Left renal pelvis (tissue), 4 donors: ENCODE measurements around the gene TGFBR3. TPM values are rescaled to one million over a fixed set of nuclear protein-coding genes. Genes with fewer than 3 reads are reported as not detected.

ENCODE experiments used
- DNase-seq, 4 donors: peaks; one replicate each; pipeline ENCODE4 v3.0.0-alpha.2; 2013; ENCODE audit warnings: low read depth in 4 of 4, low spot score in 3 of 4
- polyA plus RNA-seq, 4 donors: library from polyadenylated mRNA; unstranded; fragments of 120-200 nt; gene quantifications; one replicate each; pipeline ENCODE4 v1.2.1, GENCODE V29; 2013; ENCODE audit not compliant: insufficient read length in 4 of 4

TGFBR3 gene
- polyA plus RNA-seq, 4 donors = 95.6 to 129 (median 109) TPM

DNA sequence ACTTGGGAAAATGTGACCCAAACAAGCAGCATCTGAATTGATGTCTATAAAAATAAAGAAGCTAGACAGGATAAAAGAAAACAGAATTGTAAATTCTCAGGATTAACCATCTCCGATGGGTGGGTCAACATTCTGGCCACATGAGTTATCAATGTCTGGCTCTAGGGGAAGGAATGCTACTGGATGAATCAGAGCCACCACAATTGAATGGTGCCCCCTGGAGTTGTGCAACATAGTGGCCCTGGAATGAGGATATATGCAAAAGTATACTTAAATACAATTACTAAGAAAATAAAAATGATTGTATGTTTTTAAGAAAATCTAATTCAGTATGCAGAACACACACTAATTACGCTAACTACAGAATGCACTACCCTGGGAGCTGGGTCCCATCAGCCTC, 185.6 kb downstream of the TGFBR3 start:
- no peak for DNase-seq

GRCh38 chr1:91699339-91699974, 186.5 kb downstream of the TGFBR3 start:
- DNase-seq = no peak

DNA sequence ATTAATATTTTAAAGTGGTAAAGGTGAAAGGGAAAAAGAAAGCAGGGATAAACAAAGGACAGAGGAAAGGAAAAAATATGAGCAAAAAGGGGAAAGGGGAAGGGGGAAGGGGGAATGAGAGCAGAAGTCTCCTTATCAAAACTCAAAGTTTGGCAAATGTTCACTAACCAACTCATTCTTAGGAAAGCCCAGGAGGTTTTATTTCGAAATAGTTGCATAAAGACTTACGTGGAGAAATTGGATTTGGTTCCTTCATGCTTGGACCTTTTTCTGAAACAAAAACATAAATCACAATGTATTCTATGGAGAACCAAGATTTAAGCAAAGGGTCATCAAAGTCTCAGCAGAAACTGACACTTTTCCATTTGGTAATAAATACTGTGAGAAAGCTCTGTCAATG, 188.1 kb downstream of the TGFBR3 start:
- no peak for DNase-seq

- no peak for DNase-seq
Observed at GRCh38 chr1:91697416-91697815, 188.5 kb downstream of the TGFBR3 start.

DNA sequence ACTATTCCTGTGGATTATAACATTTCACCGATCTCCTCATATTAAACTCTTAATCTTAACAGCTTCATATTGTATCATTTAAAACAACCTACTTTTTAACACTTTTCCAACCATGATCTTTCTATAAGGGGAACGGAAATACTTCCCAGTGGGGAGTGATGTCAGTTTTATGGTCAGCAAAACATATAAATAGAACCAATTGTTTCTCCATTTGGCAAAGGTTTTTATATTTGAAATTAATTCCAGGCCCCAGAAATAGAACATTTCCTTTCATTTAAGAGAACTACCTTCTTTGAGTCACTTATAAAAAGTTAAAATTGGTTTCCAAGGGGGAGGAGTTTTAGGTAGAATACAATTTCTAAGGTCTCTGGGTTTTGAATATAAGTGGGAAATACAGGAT, 189.6 kb downstream of the TGFBR3 start:
- DNase-seq = no peak

- no peak for DNase-seq
Observed at GRCh38 chr1:91693557-91693956, 192.4 kb downstream of the TGFBR3 start.

GRCh38 chr1:91691525-91691924, 194.4 kb downstream of the TGFBR3 start:
- DNase-seq = no peak

GRCh38 chr1:91689641-91690481, 196.1 kb downstream of the TGFBR3 start:
- DNase-seq = no peak

DNA sequence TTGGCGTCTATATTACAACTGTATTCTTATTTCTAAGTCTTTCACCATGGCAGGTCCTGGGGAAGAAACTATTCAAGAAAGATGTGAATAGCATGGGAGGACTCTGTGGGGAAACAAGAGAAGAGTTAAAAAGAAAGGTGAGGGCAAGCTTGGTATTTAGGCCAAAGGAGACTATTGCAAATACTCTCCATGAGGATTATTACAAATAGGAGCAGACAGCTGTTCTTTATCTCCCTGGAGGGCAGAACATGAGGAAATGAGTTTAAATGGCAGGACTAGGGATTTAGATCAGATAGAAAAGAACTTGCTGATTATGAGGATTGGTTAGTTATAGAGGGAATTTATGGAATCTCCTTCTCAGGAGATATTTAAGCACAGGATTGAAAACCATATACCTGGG, 198.5 kb downstream of the TGFBR3 start:
- no peak for DNase-seq

GRCh38 chr1:91685994-91686393, 200.0 kb downstream of the TGFBR3 start:
- no peak for DNase-seq

GRCh38 chr1:91684481-91685196, 201.3 kb downstream of the TGFBR3 start:
- DNase-seq = no peak

- no peak for DNase-seq
Observed at GRCh38 chr1:91683598-91683951, 202.4 kb downstream of the TGFBR3 start.

DNA sequence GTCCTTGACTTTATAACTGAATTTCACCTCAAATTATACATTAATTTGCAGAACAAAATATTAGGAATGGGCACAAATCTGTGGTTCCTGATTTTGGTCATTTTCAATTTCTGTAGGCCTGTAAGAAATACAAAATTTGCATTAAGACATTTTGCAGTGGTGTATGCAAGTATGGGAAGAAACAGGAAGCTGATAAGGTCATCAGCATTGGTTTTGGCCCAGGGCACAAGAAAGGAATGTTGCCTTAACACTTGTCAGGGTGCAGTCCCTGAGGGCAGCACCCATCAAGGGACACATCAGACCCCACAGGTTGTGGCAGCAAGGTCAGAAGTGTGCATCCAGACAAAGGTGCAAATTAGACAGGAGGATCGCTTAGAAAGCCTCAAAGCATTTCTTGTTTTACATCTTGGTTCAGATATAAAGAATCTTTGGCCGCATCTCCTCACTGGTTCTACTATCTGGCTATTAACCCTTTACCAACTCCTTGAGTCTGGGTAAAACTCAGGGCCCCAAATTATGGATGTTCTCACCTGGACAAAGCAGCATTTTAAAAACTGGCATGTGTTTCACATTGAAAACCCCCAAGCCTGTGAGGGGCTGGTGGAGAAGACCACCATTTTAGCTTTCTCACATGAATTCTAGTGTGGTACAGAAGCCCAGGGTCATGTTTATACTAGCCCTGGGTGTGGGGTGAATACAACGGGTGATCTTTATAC, 202.9 kb downstream of the TGFBR3 start:
- DNase-seq = no peak

- no peak for DNase-seq
Observed at GRCh38 chr1:91680556-91681155, 205.3 kb downstream of the TGFBR3 start.

DNA sequence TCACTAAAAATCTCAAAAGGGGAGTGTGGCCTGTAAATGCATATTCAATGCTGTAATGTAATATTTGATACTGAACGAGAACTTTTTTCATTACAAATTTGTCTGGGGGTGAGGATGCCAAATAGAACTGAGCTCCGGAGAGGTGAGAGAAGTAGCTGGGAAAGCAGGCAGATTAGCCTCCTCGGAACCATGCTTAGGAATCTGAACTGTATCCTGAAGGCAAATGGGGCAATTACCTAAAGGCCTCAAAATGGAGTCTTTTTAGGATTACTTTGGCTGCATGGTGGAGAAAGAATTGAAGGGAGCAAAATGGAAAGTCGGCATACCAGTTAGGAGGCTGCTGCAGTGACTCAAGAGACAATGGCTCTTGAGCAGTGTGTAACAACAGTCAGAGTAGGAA, 206.5 kb downstream of the TGFBR3 start:
- no peak for DNase-seq

DNA sequence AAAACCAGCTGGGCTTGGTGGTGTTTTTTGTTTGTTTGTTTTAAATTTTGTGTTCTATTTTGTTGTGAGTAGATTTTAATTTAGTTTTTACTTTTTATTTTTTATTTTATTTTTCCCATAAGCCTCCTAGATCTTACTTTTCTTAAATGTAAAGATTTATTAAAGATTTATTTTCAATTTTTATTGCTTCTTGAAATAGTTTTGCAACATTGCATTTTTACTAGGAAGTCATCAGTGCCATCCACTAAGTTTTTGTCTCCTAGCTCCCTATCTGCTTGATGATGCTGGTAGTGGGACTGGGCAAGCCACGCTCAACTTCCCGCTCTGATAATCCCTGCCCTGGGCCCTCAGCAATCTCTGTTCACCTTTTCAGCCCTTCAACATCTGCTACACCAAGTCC, 209.9 kb downstream of the TGFBR3 start:
- DNase-seq = no peak

- DNase-seq = no peak
Observed at GRCh38 chr1:91674107-91674506, 211.8 kb downstream of the TGFBR3 start.

GRCh38 chr1:91673613-91674012, 212.3 kb downstream of the TGFBR3 start:
- DNase-seq = no peak

DNA sequence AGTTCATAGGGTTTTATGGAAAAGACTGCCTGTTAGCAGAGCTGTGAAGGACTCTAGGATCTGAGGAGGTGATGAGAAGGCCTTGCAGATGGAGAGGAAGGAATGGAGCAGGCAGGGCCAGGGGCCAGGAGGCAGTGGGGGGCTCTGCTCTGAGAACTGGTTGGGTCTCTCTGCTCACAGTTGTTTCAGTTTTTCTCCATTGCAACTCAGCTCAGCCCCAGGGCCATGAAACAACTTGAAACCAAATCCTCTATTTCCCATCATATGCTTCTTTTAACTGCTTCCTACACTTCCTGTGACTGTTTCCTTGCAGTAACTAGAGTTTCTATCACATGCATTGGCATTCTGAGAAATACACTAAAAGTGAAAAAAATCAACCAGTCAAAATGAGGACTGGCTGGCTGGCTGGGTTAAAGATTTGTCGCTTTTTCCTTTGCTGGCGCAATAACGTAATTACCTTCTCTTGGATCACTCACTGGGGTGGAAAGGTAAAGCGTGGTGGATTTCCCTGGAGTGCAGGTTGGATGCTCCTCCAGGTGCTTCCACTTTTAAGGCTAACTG, 213.3 kb downstream of the TGFBR3 start:
- DNase-seq = no peak

DNA sequence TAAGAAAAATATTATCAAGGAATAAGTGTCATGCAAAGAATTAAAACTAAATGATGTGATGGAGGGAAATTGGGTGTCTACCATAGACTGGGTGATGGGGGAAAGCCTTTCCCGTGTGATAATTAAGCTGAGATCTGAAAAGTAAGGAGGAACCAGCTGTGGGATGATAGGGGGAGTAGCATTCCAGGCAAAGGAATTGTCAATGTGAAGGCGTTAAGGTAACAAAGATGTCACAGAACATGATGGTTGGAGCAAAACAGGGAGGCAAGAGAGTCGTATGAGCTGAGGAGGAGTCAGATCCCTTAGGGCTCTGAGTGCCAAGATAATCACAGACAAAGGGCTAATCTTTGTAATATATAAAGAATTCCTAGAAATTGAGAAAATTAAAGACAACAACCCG, 215.2 kb downstream of the TGFBR3 start:
- no peak for DNase-seq
